ENCODE data around the gene KCNMB3. TPM values are rescaled to one million over a fixed set of nuclear protein-coding genes. Genes with fewer than 3 reads are reported as not detected.
"Not testable (repeated sequence)": the region's sequence is repeated elsewhere in the genome, so short reads cannot be mapped to it uniquely, and the experiment has no call there.

KCNMB3 gene
- polyA plus RNA-seq, 3 donors: 0.14 to 2.2 TPM; not detected in 1

DNA sequence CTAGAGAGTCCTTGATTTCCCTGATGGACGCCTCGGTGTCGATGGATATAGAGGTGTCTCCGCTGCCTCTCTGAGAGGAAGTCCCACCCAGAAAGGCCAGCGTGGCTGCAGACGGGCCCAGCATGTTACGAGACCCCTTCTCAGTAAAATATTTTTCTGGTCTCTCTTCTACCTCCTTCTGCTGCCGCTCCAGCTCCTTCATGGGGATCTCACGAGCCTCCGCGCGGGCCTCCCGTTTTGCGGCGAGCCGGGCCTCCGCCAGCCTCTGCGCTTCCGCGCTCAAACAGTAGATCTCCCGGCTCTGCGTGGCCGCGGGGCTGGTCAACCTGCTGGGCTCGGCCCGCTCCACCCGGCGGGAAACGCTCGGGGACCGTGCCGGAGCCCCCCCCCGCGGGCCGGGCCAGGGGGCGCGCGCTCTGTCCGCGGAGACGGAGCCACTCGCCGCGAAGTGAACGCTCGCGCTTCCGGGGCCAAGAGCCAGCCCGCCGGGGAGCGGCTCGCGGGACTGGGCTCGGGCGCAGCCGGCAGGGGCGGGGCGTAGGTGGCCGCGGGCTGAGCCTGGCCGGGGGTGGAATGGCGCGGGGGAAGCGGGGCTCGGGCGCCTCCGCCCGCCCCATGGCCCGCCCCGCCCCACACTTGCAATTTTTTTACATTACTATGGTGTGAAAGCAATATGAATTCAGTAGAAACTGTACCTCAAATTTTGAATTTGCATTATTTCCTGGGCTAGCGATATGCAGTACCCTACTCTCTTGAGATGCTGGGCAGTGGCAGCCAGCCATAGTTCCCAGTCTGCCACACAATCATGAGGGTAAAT, 10.2 kb upstream of the KCNMB3 start:
- H3K4me1 ChIP-seq (ENCODE audit: control insufficient read depth in 1 of 2, insufficient read depth in 2 of 2, low read length in 2 of 2): peaks cover 0 to 7% of the 10 kb centered on the region in 2 donors
- Mint-ChIP-seq H3K9me3 (peaks cover 23 to 43% (median 32%) of the 10 kb centered on the region in 7 donors), H3K36me3 (peaks cover 0 to 9% of the 10 kb centered on the region in 2 donors), H3K27me3 (ENCODE audit: low read depth in 3 of 3) (peaks cover 1 to 4% (median 2%) of the 10 kb centered on the region in 3 donors), H3K27ac (peak overlapping the region in 2 of 7 donors; percentile 6 to 84), H3K4me3 (peak overlapping the region; percentile 78 to 86), H3K4me1 (peaks cover 14% of the 10 kb centered on the region)
- peaks cover 0 to 27% of the 10 kb centered on the region in 2 donors for H3K9me3 ChIP-seq (replicated peaks in 1 of 2; ENCODE audit: control insufficient read depth in 1 of 2, insufficient read depth in 1 of 2, low read length in 2 of 2)
- H4K20me1 ChIP-seq (ENCODE audit: insufficient read depth, low read length): no peaks in the 10 kb centered on the region
- peak overlapping the region; percentile 80 for H3K9ac ChIP-seq (ENCODE audit: insufficient read depth, low read length, poor library complexity, severe bottlenecking)
- H3K4me2 ChIP-seq (replicated peaks; ENCODE audit: extremely low read depth, low read length, poor library complexity, severe bottlenecking): peak overlapping the region; percentile 83
- WGBS (ENCODE audit: insufficient coverage): 7% methylated on average over 48 of the region's 71 CpGs
- H3K27me3 ChIP-seq (ENCODE audit: control insufficient read depth in 2 of 2, insufficient read depth in 2 of 2, low read length in 2 of 2): no peaks in the 10 kb centered on the region
- TF ChIP-seq, protein P1, sequence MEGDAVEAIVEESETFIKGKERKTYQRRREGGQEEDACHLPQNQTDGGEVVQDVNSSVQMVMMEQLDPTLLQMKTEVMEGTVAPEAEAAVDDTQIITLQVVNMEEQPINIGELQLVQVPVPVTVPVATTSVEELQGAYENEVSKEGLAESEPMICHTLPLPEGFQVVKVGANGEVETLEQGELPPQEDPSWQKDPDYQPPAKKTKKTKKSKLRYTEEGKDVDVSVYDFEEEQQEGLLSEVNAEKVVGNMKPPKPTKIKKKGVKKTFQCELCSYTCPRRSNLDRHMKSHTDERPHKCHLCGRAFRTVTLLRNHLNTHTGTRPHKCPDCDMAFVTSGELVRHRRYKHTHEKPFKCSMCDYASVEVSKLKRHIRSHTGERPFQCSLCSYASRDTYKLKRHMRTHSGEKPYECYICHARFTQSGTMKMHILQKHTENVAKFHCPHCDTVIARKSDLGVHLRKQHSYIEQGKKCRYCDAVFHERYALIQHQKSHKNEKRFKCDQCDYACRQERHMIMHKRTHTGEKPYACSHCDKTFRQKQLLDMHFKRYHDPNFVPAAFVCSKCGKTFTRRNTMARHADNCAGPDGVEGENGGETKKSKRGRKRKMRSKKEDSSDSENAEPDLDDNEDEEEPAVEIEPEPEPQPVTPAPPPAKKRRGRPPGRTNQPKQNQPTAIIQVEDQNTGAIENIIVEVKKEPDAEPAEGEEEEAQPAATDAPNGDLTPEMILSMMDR (IDR thresholded peaks at IDR 0.05): no peak
- peak overlapping the region; percentile 91 for H2AFZ ChIP-seq (ENCODE audit: insufficient read depth, low read depth, low read length, poor library complexity, severe bottlenecking)
- H3K36me3 ChIP-seq (replicated peaks in 1 of 2; ENCODE audit: control insufficient read depth in 1 of 2, insufficient read depth in 2 of 2, low read length in 2 of 2): no peaks in the 10 kb centered on the region
- intact Hi-C loops (cut with micrococcal nuclease): no loop called here
- H3K79me2 ChIP-seq (ENCODE audit: insufficient read depth, low read length): no peaks in the 10 kb centered on the region
- peak; percentile 46 to 51 (median 49) for DNase-seq
- peak overlapping the region in 1 of 2 donors; percentile 61 for H3K27ac ChIP-seq (ENCODE audit: low read depth in 1 of 2, low read length in 2 of 2)
- H3K4me3 ChIP-seq (replicated peaks in 1 of 3; ENCODE audit: low read depth in 2 of 3, low read length in 3 of 3): peak overlapping the region; percentile 59 to 81 (median 61)

DNA sequence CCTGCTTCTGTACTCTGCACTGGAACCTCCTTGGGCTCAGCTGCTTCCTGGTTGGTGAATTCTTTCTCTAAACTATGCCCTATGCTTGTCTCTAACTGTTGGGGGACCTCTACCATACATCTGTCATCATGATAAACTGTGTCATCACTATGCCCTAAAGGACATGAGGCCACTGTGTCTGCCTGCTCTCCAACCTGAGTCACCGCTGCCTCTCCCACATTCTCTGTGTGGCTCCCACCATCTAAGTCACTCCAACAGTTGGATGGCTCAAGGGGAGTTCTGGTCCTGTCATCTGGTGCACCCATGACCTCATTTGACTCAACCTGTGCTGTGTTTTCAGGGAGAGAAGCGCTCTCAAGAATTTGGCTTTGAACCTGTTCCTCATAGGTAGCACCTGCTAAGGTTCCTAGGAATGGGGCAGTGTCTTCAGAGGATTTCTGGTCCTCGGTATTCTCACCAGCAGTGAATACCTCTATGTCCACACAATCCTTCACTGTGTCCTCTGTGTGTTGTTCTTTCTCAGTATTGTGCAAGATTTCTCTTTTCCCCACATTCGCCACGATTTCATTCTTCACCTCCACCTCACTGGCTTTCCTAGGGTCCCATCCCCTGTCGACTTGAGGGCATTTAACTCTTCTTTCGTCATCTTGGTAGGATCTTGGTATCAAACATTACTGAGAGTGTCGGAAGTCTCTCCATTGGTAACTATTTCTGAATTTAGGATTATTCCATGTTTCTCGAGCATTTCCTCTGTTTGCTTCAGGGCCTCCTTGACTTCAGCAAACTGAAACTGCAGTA, 9.2 kb upstream of the KCNMB3 start:
- H3K27me3 ChIP-seq (ENCODE audit: control insufficient read depth in 2 of 2, insufficient read depth in 2 of 2, low read length in 2 of 2); H4K20me1 ChIP-seq (ENCODE audit: insufficient read depth, low read length); H3K9ac ChIP-seq (ENCODE audit: insufficient read depth, low read length, poor library complexity, severe bottlenecking); H3K36me3 ChIP-seq (replicated peaks in 1 of 2; ENCODE audit: control insufficient read depth in 1 of 2, insufficient read depth in 2 of 2, low read length in 2 of 2); H3K27ac ChIP-seq (ENCODE audit: low read depth in 1 of 2, low read length in 2 of 2); H3K4me1 ChIP-seq (ENCODE audit: control insufficient read depth in 1 of 2, insufficient read depth in 2 of 2, low read length in 2 of 2); H3K36me3 Mint-ChIP-seq; H3K79me2 ChIP-seq (ENCODE audit: insufficient read depth, low read length); DNase-seq; intact Hi-C loops (cut with micrococcal nuclease); H3K27me3 Mint-ChIP-seq (ENCODE audit: low read depth in 3 of 3); H3K27ac Mint-ChIP-seq: not testable (repeated sequence)
- Histone ChIP-seq H3K4me2 (replicated peaks; ENCODE audit: extremely low read depth, low read length, poor library complexity, severe bottlenecking) (peak overlapping the region; percentile 83), H3K9me3 (replicated peaks in 1 of 2; ENCODE audit: control insufficient read depth in 1 of 2, insufficient read depth in 1 of 2, low read length in 2 of 2) (peaks cover 0 to 27% of the 10 kb centered on the region in 2 donors), H2AFZ (ENCODE audit: insufficient read depth, low read depth, low read length, poor library complexity, severe bottlenecking) (peak overlapping the region; percentile 91), H3K4me3 (replicated peaks in 1 of 3; ENCODE audit: low read depth in 2 of 3, low read length in 3 of 3) (peak overlapping the region in 1 of 3 experiments; percentile 81)
- 97% methylated on average over 7 of the region's 9 CpGs for WGBS (ENCODE audit: insufficient coverage)
- Mint-ChIP-seq H3K4me1 (peaks cover 16% of the 10 kb centered on the region), H3K4me3 (peak overlapping the region; percentile 78 to 86), H3K9me3 (peaks cover 23 to 43% (median 32%) of the 10 kb centered on the region in 7 donors)

All from CD14-positive monocyte (primary cell).